HG02938 (cell line): Measurements from ENCODE around the gene TMC8.
"Not testable (repeated sequence)": the region's sequence is repeated elsewhere in the genome, so short reads cannot be mapped to it uniquely, and the experiment has no call there.

Experiments
- ATAC-seq: cut with Tn5 transposase; IDR thresholded peaks from one replicate; pipeline ENCODE4 v1.9.1; 2021; ENCODE audit warnings: mild to moderate bottlenecking, moderate library complexity; ENCODE audit not compliant: unreplicated experiment

Gene TMC8

DNA sequence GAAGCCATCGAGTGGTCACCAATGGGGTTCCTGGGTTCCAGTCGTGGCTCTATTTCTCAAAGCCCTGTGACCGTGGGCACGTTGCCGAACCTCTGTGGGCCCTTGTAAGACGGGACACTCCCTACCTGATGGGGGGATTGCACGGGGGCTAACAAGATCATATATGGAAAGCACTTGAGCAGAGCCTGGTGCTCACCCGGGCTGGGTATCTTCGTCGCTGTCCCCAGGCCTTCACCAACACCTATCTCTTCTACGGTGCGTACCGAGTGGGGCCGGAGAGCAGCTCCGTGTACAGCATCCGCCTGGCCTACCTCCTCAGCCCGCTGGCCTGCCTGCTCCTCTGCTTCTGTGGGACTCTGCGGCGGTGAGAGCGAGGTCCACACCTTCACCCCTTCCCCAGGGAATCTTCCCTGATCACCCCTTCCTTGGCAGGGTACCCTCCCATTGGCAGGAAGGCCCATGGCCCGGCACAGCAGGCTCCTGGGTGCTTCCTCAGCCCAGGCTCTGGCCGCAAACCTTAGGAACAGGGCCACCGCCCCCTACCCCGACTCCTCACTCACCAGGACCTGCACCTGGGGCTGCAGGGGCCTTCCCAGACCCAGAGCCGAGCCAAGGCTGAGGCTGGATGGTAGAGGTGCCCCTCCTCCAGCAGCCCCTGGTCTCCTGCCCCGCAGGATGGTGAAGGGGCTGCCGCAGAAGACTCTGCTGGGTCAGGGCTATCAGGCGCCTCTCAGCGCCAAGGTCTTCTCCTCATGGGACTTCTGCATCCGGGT is 2.8 kb downstream of the TMC8 start:
- no peak for ATAC-seq

DNA sequence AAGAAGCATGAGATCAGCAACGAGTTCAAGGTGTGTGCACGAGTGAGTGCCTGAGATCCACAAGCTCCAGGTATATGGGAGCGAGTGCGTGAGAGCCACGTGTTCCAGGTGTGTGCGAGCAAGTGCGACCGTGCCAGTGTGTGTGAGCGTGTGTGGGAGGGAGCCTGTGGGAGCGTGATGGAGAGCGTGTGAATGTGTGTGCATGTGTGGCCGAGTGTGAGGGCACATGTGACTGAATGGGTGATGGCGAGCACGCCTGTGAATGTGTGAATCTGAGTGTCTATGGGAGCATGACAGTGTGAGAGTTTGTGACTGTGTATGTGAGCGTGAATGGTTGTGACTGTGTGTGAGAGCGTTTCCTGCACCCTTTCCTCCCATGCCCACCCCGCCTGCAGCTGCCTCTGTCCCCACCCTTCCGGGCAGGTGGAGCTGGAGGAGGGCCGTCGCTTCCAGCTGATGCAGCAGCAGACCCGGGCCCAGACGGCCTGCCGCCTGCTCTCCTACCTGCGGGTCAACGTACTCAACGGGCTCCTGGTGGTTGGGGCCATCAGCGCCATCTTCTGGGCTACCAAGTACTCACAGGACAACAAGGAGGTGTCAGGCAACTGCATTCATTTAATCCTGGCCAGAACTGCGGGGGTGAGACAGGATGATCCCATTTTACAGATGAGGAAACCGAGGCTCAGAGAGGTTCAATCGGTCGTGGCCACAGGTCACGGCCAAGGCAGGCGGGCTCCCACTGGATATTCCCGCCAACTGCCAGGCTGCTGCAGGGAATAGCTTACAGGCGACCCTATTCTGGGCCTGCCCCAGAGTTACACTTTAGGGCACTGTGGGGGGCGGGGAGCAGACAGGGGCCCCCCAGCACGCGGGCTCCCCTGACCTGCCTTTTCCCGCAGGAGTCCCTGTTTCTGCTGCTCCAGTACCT is 3.7 kb downstream of the TMC8 start:
- ATAC-seq: no peak

DNA sequence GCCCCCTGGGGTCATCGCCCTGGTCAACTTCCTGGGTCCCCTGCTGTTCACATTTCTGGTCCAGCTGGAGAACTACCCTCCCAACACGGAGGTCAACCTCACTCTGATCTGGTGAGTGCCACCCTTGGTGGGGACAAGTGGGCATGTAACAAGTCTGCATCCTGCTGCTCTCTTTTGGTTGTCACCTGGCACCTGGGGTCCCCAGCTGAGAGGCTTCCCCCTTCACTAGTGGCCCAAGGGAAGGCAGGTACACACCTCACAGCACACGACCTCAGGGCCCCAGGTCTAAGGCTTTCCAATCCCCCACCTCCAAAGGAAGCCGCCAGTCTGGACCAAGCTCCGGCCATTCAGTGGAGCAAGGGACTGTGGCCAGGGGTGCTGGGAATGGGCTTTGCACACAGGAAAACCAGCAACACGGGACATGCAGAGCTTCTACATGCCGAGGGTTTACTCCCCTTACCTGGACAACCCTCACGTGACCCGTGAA is 4.4 kb downstream of the TMC8 start:
- ATAC-seq: no peak

DNA sequence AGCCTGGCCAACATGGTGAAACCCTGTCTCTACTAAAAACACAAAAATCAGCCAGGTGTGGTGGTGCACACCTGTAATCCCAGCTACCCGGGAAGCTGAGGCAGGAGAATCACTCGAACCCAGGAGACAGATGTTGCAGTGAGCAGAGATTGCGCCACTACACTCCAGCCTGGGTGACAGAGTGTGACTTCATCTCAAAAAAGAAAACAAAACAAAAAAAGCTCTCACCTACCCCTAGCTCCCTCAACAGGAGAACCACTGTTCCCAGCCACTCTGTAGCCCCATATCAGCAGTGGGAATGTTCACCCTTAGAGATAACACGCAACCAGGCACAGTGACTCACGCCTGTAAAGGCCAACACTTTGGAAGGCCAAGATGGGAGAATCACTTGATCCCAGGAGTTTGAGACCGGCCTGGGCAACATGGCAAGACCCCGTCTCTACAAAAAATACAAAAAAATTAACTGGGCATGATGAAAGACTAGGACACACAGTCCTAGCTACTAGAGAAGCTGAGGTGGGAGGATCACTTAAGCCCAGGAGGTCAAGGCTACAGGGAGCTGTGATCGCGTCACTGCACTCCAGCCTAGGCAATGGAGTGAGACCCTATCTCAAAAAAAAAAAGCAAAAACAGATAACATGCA is 5.4 kb downstream of the TMC8 start:
- no peak for ATAC-seq

DNA sequence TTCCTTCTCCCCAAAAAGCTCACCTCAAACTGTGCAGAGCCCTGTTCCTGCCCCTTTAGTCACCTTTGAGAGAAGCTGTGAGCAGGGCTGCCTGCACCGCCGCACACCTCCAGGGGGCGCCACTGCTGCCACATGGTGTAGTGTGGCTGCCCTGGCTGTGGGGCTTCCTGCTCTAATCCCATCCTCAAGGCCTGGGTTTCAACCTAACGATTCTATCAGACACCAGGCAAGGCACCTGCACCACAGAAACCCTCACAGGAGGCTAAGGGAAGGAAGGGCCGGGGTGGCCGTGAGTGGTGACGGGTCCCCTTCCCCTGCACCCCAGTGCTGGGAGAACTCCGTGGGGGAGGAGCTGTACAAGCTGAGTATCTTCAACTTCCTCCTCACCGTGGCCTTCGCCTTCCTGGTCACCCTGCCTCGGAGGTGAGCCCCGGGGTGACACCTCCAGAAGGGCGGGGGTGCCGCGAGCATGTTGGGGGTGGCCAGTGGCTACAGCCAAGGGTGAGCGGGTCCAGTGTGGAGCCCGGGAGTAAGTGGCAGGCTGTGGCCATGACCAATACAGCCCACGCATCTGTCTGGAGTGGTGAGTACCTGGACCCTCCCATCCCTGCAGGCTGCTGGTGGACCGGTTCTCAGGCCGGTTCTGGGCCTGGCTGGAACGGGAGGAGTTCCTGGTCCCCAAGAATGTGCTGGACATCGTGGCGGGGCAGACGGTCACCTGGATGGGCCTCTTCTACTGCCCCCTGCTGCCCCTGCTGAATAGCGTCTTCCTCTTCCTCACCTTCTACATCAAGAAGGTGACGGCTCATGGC is 7.0 kb downstream of the TMC8 start:
- ATAC-seq: no peak

DNA sequence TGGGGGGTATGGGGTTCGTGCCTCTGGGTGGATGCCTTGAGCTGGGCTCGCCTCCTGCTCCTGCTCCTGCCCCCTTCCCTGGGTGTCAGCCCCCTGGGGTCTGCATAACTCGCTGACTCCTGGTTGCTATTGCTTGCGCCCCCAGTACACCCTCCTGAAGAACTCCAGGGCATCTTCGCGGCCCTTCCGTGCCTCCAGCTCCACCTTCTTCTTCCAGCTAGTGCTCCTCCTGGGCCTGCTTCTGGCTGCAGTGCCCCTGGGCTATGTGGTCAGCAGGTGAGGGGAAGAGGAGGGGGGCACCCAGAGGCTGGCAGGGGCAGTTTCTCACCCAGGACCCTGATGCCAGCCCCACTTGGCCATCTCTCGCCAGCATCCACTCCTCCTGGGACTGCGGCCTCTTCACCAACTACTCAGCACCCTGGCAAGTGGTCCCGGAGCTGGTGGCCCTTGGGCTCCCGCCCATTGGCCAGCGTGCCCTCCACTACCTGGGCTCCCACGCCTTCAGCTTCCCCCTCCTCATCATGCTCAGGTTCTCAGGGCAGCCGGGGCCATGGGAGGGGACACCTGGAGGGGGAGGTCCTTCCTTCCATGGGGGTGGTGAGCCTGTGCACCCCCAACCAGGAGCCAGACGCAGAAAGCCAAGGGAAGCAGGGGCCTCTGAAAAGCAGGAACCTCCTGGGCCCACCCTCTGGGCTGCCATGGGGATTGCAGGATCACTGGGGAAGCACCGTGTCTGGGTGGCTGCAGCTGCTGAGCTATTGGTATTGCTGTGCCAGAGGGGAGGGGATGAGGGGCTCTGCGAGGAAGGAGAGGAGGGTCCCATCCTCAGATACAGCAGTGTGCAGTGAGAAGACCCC is 7.9 kb downstream of the TMC8 start:
- ATAC-seq: no peak

DNA sequence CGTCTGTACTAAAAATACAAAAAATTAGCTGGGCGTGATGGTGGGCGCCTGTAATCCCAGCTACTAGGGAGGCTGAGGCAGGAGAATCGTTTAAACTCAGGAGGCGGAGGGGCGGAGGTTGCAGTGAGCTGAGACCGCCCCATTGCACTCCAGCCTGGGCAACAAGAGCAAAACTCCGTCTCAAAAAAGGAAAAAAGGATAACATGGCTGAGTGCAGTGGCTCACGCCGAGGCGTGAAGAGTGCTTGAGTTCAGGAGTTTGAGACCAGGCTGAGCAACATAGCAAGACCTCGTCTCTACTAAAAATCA is 9.2 kb downstream of the TMC8 start:
- ATAC-seq: not testable (repeated sequence)

DNA sequence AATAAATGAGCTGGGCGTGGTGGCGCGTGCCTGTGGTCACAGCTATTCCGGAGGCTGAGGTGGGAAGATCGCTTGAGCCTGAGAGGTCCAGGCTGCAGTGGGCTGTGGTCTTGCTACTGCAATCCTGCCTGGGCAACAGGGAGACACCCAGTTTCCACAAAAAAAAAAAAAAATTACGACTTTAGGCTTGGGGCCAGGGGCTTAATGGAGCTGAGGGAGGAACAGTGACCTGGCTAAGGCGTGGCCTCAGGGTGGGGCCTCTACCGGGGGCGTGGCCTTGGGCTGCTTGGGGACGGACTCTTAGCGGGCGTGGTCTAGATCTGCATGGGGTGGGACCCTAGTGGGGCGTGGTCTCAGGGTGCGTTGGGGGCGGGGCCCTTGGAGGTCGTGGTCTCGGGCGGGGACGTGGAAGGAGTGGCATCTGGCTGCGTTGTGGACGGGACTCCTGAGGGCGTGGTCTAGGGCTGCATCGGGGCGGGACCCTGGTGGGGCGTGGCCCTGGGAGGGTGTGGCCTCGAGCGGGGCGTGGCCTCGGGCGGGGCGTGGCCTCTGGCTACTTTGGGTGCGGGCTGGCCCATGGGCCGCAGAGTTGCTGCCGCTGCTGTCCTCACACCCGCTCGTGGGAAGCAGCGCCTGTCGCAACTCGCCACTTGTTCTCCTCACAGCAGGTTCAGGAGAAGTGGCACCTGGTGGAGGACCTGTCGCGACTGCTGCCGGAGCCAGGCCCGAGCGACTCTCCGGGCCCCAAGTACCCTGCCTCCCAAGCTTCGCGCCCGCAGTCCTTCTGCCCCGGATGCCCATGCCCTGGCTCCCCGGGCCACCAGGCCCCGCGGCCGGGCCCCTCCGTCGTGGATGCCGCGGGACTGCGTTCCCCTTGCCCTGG is 9.8 kb downstream of the TMC8 start:
- ATAC-seq: peak; percentile 78

DNA sequence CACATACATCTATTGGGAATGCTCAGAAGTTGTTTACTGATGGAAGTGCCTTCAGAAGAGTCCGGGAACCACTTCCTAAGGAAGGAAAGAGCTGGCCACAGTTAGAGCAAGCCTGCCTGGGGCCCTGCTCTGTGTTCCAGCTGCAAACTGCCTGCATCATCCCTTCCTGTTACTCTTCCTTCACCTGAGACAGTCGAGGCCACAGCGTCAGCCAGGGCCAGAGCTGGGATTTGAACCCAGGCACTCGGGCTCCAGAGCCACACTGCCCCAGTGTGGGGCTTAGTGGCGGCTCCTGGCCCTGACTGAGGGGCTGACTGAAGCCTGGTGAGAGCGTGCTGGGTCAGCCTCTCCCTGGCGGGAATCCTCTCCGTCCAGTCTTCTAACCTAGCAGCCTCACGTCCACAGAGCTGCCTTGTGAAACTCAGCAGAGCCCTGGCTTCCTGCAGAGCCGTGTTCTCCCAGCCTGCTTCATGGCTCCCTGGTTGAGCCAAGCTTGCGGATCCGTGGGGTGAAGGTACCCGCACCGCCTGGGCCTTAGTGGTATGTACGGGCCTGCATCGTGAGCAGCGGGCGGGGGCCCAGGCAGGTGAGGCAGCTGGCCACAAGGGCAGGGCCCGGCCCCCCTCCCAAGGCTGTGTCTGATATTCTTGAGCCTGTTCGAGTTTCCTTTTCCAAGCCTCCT is 11.0 kb downstream of the TMC8 start:
- no peak for ATAC-seq

DNA sequence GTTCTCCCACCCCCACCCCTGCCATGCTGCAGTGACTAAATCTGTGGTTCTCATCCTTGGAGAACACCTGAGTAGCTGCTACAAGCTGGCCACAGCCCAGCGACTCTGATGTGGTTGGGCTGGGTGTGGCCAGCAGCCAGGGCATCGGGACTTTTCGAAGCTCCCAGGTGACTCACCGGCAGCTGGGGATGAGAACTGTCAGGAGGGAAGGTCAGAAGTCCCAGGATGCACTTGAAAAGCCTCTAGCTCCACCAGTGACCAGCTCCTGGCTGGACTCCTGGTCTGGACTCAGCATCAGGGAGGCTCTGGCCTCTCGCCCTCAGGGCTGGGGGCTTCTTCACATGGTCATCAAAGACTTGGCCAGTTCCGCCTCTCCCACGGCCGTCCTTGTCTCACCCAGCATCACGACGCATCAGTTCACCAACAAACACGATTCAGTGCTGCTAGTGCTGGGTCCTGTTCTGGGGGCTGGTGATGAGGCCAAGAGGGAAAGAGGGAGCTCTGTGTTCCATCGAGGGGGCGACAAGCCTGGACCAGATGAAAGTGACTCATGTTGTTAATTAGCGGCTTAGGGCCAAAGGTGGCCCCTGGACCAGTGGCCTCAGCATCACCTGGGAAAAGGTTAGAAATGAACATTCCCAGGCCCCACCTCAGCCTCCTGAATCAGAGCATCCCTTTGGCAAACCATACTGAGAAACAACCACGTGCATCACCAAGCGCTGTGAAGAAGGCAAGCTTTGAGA is 11.7 kb downstream of the TMC8 start:
- no peak for ATAC-seq

DNA sequence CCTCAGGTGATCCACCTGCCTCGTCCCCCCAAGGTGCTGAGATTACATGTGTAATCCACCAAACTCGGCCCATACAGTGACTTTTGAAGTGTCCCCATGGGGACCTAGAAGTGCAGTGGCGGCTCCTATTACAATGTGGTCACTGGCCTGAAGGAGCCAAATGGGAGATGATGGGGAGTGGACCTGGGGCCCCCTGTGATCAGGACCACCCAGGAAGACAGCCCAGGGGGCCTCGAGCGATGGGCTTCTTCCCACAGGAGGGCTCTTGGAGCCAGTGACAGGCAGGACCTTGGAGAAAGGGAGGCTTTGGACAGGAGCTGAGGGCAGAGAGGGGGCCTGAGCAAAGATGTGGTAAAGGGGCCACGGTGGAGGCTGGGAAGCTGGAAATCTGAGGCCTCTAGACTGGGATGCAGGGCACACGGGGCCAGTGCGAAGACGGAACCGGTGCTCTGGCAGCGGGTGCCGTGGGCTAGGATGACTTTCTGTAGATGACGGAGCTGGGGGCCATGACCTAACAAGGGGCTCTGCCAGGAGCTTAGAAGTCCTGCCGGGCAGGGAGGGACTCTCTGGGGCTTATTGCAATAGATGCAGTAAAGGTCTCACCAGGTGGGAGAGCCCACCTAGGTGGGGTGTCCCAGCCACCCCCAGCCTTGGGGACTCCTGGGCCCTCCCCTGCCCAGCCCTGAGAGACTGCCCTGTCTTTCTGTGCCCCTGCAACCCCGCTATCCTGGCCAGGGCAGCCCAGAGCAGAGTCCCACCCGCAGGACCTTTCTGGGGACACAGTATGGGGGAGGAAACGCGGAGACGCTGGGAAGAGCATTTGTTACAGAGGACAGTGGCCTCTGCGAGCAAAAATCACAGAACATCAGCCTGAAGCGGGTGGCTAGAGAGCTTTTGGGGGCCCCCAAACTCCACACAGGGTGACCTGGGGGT is 12.9 kb downstream of the TMC8 start:
- no peak for ATAC-seq

DNA sequence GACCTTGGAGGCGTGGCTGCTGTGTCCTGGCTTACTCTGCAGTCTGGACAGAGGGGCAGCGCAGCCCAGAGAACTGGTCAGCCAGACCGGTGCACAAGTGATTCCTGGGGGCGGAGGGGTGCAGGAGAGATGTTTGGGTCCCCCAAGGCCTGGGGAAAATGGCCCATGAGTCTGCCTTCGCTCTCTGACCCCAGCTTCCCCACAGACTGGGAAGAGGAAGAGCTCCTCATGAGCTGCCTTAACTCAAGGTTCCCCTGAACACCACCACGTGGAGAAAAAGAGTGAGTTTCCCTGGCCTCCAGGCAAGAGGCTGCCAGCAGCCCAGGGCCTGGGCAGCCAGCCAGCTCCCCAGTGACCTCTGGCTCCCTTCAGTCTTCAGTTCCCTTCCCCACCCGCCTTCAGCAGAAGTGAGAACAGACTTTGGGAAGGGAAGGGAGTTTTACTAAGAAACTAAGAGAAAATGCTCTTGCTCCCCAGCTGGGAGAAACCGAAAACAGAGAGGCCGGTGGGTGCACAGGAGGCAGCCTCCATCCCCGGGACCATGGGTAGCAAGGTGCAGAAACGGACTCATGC is 13.7 kb downstream of the TMC8 start:
- no peak for ATAC-seq

DNA sequence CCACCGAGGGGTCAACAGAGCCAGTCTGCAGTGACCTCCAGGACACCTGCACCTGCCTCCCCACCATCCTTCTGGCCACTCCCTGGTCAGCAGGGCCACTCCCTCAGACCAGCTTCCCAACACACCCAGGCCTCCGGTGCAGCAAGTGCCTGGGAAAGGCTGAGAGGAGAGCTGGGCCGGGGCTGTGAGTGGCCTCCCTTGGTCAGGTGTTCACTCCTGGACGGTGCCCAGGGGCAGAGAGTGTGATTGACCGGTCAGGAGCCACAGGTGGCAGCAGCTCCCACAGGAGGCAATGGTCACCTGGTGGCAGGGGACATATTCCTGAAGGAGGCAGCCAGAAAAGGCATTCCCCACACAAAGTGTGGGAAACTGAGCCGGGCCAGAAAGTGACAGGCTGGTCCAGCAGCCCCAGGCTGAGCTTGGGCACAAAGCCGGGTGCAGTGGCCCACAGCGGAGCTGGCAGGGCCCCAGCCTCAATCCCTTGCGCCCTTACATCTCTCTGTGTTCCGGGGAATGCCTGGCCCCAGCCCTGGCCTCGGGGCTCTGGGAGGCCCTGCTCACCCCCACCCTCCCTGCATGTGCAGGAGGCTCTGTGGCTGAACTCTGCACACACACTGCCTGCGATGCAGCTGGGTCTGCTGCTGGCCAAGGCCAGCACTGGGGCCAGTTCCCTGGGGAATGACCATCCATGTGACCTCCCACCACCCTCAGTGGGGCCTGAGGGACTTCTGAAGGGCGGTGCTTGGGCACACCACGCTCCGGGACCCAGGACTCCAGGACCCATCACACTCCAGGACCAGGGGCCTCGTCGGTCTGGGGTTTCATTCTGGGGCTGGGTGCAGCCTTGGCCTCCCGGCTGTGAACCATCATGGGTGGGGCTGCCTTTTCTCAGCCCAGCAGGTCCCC is 14.4 kb downstream of the TMC8 start:
- no peak for ATAC-seq

DNA sequence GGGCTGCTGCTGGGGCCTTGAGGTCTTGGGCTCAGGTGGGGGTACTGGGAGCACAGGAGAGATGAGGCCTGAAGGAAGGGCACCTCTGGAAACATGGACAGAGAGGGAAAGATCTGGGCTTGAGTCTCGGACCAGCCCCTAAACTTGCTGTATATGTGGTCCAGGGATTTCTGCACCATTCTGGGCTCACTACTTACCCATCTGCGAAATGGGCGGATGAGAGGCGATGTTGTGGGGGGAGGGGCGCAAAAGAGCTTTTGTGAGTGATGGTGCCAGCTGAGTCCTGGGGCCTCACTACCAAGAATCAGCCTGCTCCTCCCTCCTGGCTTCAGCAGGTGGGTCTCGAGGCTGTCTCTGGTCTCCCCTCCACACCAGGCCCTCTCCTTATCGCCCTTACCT is 15.9 kb downstream of the TMC8 start:
- no peak for ATAC-seq

DNA sequence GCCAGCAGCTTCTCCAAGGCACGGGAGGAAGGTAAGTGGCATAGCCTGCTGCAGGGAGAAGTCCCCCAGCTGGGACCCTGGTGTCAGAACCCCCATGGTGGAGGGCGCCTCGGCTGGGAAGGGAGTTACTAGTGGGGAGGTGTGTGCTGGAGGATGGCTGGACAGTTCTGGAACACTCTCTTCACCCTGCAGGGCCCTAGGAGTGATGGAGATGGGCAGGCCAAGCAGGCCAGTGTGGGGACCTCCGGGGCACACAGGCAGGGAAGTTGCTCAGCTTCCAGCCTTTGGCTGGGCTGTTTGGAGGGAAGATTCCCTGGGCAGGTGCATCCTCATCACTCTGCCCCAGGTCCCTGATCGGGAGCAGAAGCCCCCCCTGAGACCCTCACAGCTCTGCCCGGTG is 16.3 kb downstream of the TMC8 start:
- ATAC-seq: no peak
